Jurkat, Clone E6-1 (cell line): ENCODE data around the gene TRABD2B.

Experiments
- DNase-seq: peaks from one replicate; pipeline ENCODE4 v3.0.0-alpha.2; 2011; ENCODE audit warnings: low read depth, low spot score
- H3K4me3 ChIP-seq: 2 replicates; pipeline ENCODE4 v1.5.1; 2011; ENCODE audit warnings: mild to moderate bottlenecking, low read length, control low read depth, moderate library complexity

TRABD2B gene

GRCh38 chr1:47796626-47797025 is 200.6 kb downstream of the TRABD2B start:
- no peak for DNase-seq
- H3K4me3 ChIP-seq, result no peak overlapping the region

GRCh38 chr1:47795102-47795501 is 202.1 kb downstream of the TRABD2B start:
- H3K4me3 ChIP-seq, result no peak overlapping the region
- DNase-seq, result no peak

GRCh38 chr1:47794530-47794929 is 202.7 kb downstream of the TRABD2B start:
- no peak for DNase-seq
- H3K4me3 ChIP-seq, result no peak overlapping the region

DNA sequence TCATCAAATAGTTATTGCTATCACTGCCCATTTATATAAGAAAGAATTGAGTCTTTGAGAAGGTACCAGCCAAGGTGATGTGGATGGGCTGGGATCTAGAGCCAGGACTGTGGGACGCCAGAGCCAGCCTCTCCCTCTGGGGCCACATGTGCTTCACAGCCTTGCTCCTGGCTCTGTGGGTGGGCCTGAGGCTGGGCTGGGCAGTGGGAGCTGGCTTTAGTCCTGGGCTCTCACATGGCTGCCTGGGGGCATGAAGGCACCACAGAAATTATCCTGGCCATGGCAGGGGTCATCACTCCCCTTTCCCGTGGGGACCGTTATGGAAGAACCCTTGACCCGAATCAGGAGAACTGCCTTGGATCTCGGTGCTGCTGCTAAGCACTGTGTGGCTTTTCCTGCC is 203.1 kb downstream of the TRABD2B start:
- DNase-seq, result no peak
- no peak overlapping the region for H3K4me3 ChIP-seq

- no peak for DNase-seq
- H3K4me3 ChIP-seq, result no peak overlapping the region
Measured at GRCh38 chr1:47793563-47793962, 203.6 kb downstream of the TRABD2B start.

DNA sequence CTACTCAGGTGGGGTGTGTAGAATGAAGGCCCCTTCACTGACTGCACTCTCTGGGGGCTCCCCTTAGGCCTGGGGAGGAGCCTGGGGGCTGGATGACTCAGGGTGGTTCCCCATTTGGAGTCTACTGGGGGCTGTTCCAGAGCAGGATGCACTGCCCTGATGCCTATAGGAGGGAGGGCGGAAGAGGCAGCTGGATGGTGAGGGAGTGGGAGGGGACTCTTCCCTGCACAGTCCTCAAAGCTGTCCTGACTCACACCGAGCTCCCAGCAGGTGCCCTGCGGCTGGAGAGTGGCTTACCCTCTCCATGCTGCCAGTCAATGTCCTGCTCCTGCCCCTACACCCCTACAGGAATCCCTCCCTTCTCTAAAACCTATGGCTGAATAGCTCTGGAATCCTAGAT is 204.4 kb downstream of the TRABD2B start:
- no peak overlapping the region for H3K4me3 ChIP-seq
- DNase-seq, result no peak

GRCh38 chr1:47791879-47792608 is 205.1 kb downstream of the TRABD2B start:
- no peak for DNase-seq
- H3K4me3 ChIP-seq, result no peak overlapping the region

GRCh38 chr1:47788761-47789160 is 208.4 kb downstream of the TRABD2B start:
- no peak overlapping the region for H3K4me3 ChIP-seq

GRCh38 chr1:47787560-47787959 is 209.6 kb downstream of the TRABD2B start:
- DNase-seq, result no peak

More at GRCh38 chr1:47788761-47789160, 208.4 kb downstream of the TRABD2B start:
- no peak for DNase-seq

DNA sequence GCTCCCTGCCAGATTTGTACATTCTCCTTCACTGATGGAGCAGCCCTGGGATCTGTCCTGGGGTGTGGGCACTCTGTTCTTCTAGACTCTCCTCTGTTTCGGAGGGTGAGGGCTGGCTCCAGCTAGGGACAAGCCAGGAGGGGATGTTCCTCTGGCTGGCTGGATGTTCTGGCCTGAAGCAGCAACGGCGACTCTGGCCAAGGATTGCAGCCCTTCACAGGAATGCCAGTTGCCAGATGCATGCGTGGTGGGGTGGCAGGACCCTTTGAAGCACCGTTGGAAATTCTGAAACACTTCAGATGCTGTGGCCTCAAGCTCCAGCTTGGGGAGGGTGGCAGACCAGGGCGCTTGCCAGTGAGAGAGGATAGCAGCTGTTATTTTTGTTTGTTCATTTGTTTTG is 210.9 kb downstream of the TRABD2B start:
- no peak for DNase-seq
- H3K4me3 ChIP-seq, result no peak overlapping the region

More at GRCh38 chr1:47787560-47787959, 209.6 kb downstream of the TRABD2B start:
- no peak overlapping the region for H3K4me3 ChIP-seq

DNA sequence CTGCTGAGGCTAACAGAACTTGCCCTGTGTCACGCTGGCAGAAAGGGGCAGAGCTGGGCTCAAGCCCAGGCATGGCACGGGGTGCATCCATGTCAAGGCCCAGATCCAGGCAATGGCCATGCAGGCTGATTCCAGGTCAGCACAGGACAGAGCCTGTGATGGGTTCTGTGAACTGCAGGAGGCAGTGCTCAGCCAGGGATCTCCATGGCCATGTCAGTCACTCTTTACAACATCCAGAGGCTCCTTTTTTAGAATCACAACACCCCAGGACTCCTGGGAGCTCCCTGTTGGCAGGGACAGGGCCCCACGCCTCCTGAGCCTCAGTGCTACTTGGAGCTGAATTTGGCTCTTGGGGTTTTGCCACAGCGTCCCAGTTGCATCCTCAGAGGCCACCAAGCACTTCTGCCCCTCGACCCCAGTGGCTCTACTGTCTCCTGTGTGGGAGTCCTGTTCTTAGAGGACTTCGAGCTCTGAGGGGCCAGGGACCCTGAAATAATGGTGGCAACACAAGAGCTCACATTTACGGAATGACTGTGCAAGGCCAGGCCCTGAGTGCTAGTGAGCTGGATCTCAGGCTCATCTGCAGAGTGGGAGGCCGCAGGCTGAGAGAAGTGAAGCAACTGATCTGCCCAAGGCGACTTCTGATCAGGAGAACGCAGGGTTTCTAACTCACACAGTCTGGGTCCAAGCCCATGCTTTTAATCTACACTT is 211.5 kb downstream of the TRABD2B start:
- DNase-seq, result no peak
- H3K4me3 ChIP-seq, result no peak overlapping the region

DNA sequence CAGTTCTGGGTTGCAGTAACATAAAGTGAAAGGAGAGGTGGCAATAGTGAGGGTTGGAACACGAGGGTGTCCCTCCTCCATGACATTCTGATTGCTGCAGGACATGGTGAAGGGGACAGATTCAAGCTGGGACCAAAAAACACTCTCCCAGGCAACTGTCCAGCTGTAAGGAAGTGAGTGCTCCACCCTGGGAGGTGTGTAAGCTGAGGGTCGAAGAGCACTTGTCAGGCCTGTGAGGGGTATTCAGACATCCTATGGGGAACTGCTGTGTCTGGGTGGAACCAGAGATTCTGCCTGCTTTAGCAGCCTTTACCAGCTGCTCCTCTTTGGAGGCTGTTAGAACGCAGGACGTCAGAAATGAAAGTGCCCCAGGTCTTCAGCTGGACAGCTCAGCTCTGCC is 212.1 kb downstream of the TRABD2B start:
- no peak for DNase-seq
- no peak overlapping the region for H3K4me3 ChIP-seq

- no peak overlapping the region for H3K4me3 ChIP-seq
- DNase-seq, result no peak
Measured at GRCh38 chr1:47784497-47784822, 212.7 kb downstream of the TRABD2B start.

DNA sequence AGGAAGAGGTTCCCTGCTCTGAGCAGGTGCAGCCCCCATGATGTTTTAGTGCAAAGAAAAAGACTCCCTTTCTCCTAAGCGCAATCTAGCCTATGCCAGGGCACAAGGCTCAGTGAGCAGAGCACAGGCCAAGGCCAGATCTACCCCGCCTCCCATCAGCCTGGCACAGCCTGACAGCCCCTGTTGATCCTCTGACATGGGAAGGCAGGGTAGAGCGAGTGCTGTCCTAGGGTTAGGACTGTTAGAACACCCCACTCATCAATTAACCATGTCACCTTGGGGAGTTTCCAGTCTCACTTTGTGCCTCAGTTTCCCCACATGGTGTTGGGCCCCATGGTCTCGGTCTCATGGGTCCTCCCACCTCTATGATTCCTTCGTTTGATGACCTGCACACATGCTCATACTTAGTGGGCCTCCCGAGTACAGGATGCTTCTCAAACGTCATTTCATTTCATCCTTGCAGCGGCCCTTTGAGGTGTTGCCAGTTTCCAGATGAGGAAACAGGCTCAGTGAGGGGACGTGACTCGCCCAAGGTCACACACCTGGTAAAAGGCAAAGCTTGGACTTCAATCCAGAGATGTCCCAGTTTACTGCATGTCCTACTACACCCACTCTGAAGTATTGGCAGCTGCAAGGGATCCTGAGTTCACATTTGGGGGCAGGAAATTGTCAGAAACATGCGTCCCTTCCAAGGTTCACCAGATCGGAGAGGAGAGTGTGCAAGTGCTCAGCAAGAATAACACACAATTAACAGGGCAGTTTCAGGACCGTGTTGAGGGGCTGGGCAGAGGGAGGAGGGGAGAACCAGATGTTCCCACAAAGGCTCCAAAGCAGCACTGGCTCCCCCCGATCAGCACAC is 213.3 kb downstream of the TRABD2B start:
- DNase-seq, result no peak

GRCh38 chr1:47782414-47783166 is 214.6 kb downstream of the TRABD2B start:
- DNase-seq, result no peak

More for the DNA sequence above, 213.3 kb downstream of the TRABD2B start:
- no peak overlapping the region for H3K4me3 ChIP-seq

GRCh38 chr1:47781171-47781959 is 215.8 kb downstream of the TRABD2B start:
- no peak for DNase-seq
- H3K4me3 ChIP-seq, result no peak overlapping the region

More at GRCh38 chr1:47782414-47783166, 214.6 kb downstream of the TRABD2B start:
- H3K4me3 ChIP-seq, result no peak overlapping the region

DNA sequence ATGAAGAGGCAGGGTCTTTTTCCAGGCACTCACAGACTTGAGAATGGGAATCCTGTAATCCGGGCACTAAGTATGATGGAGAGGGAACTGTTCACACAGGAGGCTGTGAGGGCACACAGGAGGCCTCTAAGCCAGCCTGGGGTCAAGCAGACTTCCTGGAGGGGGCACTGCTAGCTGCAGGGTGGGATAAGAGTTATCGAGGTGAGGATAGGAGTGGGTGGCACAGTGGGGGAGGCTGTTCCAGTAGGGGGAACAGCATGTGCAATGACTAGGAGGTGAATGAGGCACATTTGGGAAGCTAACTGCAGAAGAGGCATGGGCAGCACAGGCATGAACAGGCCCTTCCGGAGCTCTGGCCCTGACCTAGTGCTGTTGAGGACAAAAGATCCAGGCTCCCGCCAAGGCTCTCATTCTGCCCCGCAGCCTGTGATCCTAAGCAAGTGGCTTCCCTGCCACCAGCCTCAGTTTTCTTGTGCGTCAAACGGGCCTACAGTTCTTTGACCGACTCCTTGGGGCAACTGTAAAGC is 216.7 kb downstream of the TRABD2B start:
- H3K4me3 ChIP-seq, result no peak overlapping the region
- DNase-seq, result no peak

DNA sequence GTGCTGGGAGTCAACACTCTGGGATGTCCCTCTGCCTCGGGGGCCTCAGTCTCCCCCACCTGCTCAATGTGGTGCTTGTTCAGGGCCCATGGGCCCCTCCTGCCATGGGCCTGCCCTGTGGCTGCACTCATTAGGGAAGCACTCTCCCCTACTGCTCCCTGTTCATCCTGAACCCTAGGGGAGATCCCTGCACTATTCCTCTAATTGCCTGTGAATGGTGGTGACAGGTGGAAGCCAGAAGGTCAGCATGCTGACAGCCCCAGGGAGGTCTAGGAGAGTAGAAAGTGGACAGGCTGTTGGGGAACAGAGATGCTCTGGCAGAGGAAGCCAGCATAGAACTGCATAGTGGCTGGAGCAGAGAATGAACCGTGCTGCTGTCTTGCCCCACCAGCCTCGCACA is 217.6 kb downstream of the TRABD2B start:
- DNase-seq, result no peak
- no peak overlapping the region for H3K4me3 ChIP-seq
